Left lung (tissue), 10 donors: ENCODE measurements around the gene APOL3. TPM values are rescaled to one million over a fixed set of nuclear protein-coding genes. Genes with fewer than 3 reads are reported as not detected.
"Not testable (repeated sequence)": the region's sequence is repeated elsewhere in the genome, so short reads cannot be mapped to it uniquely, and the experiment has no call there.

Experiments used
- ATAC-seq: fragments of 200-7000 bp; cut with Tn5 transposase; one replicate; pipeline ENCODE4 v1.9.1; 2020; ENCODE audit warnings: moderate library complexity
- DNase-seq, 4 donors: peaks; one replicate each; pipeline ENCODE4 v3.0.0-alpha.2; 2013 to 2020
- H3K27ac ChIP-seq, 2 donors: fragments of 200-600 bp; sonication (generic) in 1 of 2; one replicate each; pipeline versions ENCODE4 v1.5.0 to v1.8.0; 2020 to 2021
- H3K27me3 ChIP-seq, 2 donors: fragments of 200-600 bp; sonication (generic) in 1 of 2; one replicate each; pipeline versions ENCODE4 v1.5.0 to v1.8.0; 2020 to 2021
- H3K36me3 ChIP-seq, 2 donors: fragments of 200-600 bp; sonication (generic) in 1 of 2; one replicate each; pipeline versions ENCODE4 v1.5.0 to v1.8.0; 2020 to 2021
- H3K4me1 ChIP-seq, 2 donors: fragments of 200-600 bp; one replicate each; pipeline ENCODE4 v1.8.0; 2021
- H3K4me3 ChIP-seq, 2 donors: fragments of 200-600 bp; sonication (generic) in 1 of 2; one replicate each; pipeline versions ENCODE4 v1.5.0 to v1.8.0; 2020 to 2021; ENCODE audit warnings: mild to moderate bottlenecking in 1 of 2
- H3K9me3 ChIP-seq, 2 donors: fragments of 200-600 bp; sonication (generic) in 1 of 2; one replicate each; pipeline versions ENCODE4 v1.5.0 to v1.8.0; 2020 to 2021
- CTCF ChIP-seq, 2 donors: fragments of 200-600 bp; sonication (generic) in 1 of 2; IDR thresholded peaks; one replicate each; pipeline versions ENCODE4 v1.5.0 to v1.8.0; 2021; ENCODE audit warnings: antibody characterized with exemption in 2 of 2
- intact Hi-C, 2 donors: fragments of 100-400 bp; cut with DNase I; formaldehyde crosslinking; loops; one replicate each; pipeline versions ENCODE4 v1.11.2 to v1.14.2; 2022
- polyA plus RNA-seq, 6 donors: library from polyadenylated mRNA; unstranded; fragments of 120-200 nt; gene quantifications; one replicate each; pipeline ENCODE4 v1.2.1, GENCODE V29; 2013; ENCODE audit not compliant: insufficient read length in 6 of 6
- total RNA-seq, 2 donors: library from RNA; stranded (reverse); fragmentation: NEBNext Ultra II Directional; extraction: Animal tissue kit (Norgen Biotek cat#: 25700); gene quantifications; one replicate each; pipeline ENCODE4 v1.2.1, GENCODE V29; 2021
- donor health status: DM: no; HTN: yes; CAD: no.
- donor health status: DM: no; HTN: no; CAD: no.

APOL3 gene
- total and polyA plus RNA-seq, 8 donors: 27.0 to 57.9 (median 42.0) TPM

- Histone ChIP-seq H3K4me3 (no peak overlapping the region), H3K9me3 (no peaks in the 10 kb centered on the region), H3K27ac (no peak overlapping the region), H3K4me1 (peaks cover 0 to 12% of the 10 kb centered on the region in 2 donors), H3K27me3 (no peaks in the 10 kb centered on the region), H3K36me3 (no peaks in the 10 kb centered on the region)
- no peak for ATAC-seq
- no peak for TF ChIP-seq CTCF (IDR thresholded peaks at IDR 0.05)
- no peak for DNase-seq
- intact Hi-C loops: loop anchor here in 1 of 2 donors (10.0 kb wide), 2 partner anchors 61 to 191 kb away; no protein-coding TSS in a partner anchor
Measured at GRCh38 chr22:36125994-36126531, 34.5 kb downstream of the APOL3 start.

- peaks cover 0 to 12% of the 10 kb centered on the region in 2 donors for H3K4me1 ChIP-seq
- no peak overlapping the region for H3K27ac ChIP-seq
- no peak for TF ChIP-seq CTCF (IDR thresholded peaks at IDR 0.05)
- DNase-seq: no peak
- no peaks in the 10 kb centered on the region for H3K9me3 ChIP-seq
- H3K4me3 ChIP-seq: no peak overlapping the region
- H3K27me3 ChIP-seq: no peaks in the 10 kb centered on the region
- no peaks in the 10 kb centered on the region for H3K36me3 ChIP-seq
- intact Hi-C loops: loop anchor here in 1 of 2 donors (10.0 kb wide), 2 partner anchors 61 to 191 kb away; no protein-coding TSS in a partner anchor
- ATAC-seq: no peak
Measured at GRCh38 chr22:36125434-36125833, 35.1 kb downstream of the APOL3 start.

- Histone ChIP-seq H3K27ac (no peak overlapping the region), H3K4me3 (no peak overlapping the region), H3K27me3 (no peaks in the 10 kb centered on the region), H3K36me3 (no peaks in the 10 kb centered on the region), H3K4me1 (peaks cover 0 to 12% of the 10 kb centered on the region in 2 donors), H3K9me3 (no peaks in the 10 kb centered on the region)
- intact Hi-C loops: loop anchor here in 1 of 2 donors (10.0 kb wide), 2 partner anchors 60 to 190 kb away; no protein-coding TSS in a partner anchor
- no peak for TF ChIP-seq CTCF (IDR thresholded peaks at IDR 0.05)
- DNase-seq (no peak), ATAC-seq (no peak)
Measured at GRCh38 chr22:36124666-36125065, 35.9 kb downstream of the APOL3 start.

GRCh38 chr22:36123673-36124630 lies 36.6 kb downstream of the APOL3 start:
- DNase-seq: peak; percentile 87 to 99 (median 98)
- intact Hi-C loops: loop anchor here in 1 of 2 donors (10.0 kb wide), 2 partner anchors 59 to 189 kb away; no protein-coding TSS in a partner anchor
- H3K27ac ChIP-seq: peak overlapping the region; percentile 77 to 86
- peaks cover 0 to 12% of the 10 kb centered on the region in 2 donors for H3K4me1 ChIP-seq
- no peaks in the 10 kb centered on the region for H3K36me3 ChIP-seq
- peak overlapping the region in 1 of 2 donors; percentile 4 for H3K4me3 ChIP-seq
- no peaks in the 10 kb centered on the region for H3K9me3 ChIP-seq
- TF ChIP-seq CTCF (IDR thresholded peaks at IDR 0.05): peak; percentile 91 to 98
- peak; percentile 98 for ATAC-seq
- H3K27me3 ChIP-seq: no peaks in the 10 kb centered on the region

- intact Hi-C loops: loop anchor here in 1 of 2 donors (10.0 kb wide), 2 partner anchors 56 to 186 kb away; no protein-coding TSS in a partner anchor
- ATAC-seq, H3K27me3 ChIP-seq, H3K9me3 ChIP-seq, H3K27ac ChIP-seq, DNase-seq, H3K36me3 ChIP-seq, H3K4me3 ChIP-seq: not testable (repeated sequence)
- peaks cover 0 to 12% of the 10 kb centered on the region in 2 donors for H3K4me1 ChIP-seq
Measured at GRCh38 chr22:36120621-36121351, 39.8 kb downstream of the APOL3 start.
